Stimulated activated CD4-positive, alpha-beta T cell treated with anti-CD3 and anti-CD28 coated beads, Interleukin-12 subunit alpha, Interleukin-12 subunit beta, amount 100 ng/mL, for 24 hours (primary cell): ENCODE results near the gene SNCA.

Experiments used
- DNase-seq, 2 experiments: peaks; one replicate each; pipeline ENCODE4 v3.0.0-alpha.2; 2020; ENCODE audit warnings: low read depth in 2 of 2

SNCA gene

DNA sequence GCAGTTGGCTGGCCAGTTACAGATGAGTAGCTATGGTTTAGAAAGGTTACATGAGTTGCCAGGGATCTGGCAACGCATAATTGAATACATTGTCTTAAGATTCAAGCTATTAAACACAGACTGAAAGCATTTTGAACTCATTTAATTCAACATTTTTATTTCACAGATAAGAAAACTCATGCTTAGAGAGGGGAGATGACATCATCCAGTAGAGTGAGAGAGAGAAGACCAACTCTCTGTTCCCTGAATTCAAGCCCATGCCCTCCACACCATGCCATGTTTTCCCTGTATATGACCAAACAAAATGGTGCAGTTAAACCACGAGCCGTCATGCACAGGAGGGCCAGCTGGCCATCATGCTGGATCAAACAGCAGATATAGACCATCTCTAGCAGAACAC lies 22.6 kb downstream of the SNCA start:
- DNase-seq, result no peak

DNA sequence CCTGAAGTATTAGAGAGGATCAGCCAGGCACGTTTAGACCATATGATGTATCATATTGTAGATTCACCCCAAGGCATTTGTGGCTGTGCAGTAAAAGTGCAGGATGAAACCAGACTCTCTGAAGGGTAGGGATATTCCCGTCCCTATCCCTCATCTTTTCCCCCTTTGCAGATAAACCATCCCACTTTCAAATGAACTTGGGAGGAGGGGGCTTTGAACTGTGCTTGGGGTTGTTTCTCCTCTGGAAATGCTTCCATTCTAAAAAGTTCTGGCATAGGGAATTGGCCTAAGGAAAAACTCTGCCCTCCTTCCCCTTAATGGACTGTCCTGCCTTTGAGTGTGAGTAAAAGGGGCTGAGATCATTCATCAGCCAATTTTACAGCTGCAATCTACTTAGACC lies 23.8 kb downstream of the SNCA start:
- DNase-seq, result no peak

DNA sequence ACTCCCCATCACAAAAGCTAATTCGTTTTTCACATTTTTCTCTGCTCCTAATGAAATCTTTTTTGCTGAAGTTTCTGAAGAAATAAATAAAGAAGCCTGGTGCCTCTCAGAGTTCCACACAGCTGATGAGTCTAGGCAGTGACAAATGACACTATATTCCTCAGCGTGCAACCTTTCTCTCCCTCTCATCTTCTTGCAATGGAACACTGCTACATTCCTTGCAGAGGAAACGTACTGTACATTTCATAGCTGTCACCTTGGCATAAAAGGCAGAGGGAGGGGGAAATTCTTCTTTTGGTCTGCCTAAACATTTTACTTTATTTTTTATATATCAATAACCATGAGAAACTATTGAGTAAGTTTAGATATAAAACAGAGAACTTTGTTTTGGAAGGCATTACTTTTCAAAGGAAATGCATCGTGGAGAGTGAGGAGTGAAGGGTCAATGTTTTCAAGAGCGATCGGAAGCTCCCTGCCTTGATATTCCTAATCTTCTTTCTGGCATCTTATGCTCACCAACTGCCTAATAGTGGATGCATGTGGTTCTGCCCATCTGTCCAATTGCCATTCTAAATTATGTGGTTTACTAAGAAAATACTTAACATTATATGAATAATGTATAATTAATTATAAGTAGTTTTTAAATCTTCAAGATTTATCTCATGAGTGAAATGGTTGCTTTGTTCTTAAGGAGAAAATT lies 29.4 kb downstream of the SNCA start:
- no peak for DNase-seq

DNA sequence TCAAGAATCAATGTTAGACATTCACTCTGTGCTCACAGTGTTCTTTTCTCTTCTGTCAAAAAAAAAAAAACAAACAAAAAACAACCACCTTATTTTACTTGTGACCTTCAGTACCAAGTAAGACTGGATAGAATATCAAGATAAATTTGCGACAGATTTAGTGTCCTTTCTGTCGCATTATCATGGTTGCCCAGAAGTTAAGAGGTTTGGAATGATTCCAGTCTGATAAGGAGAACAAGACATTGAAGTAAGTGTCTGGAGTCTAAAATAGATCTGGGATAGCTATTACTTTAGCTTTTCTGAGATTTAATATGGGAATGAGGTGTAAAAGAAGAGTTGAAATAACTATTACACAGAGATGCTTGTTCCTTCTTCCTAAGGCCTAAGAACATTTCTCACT lies 31.7 kb downstream of the SNCA start:
- no peak for DNase-seq

DNA sequence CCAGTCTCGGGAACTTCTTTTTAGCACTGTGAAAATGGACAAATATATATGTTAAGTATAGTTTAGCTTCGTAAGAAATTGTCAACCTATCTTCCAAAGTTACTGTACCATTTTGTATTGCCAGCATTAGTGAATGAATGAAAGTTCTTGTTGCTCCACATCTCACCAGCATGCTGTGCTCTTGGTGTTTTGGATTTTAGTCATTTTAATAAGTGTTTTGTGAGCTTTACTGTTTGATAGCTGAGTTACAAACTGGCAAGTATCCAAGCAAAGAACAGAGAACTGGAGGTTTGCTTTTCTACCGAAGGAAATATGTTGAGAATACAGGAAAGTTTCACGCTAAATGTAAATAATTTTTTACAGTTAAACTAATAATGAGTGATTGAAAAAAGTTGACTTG lies 33.0 kb downstream of the SNCA start:
- DNase-seq, result no peak

DNA sequence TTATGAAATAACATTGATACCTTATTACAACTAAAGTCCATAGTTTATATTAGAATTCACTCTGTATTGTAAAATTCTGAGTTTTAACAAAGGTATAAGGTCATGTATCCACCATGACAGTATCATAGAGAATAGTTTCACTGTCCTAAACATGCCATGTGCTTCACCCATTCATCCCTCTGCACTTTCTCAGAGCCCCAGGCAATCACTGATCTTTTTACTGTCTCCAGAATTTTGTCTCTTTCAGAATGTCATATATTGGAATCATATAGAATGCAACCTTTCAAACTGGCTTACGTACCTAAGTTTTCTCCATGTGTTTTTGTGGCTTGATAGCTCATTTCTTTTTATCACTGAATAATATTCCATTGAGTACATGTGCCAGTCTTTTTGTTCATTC lies 33.9 kb downstream of the SNCA start:
- no peak for DNase-seq

DNA sequence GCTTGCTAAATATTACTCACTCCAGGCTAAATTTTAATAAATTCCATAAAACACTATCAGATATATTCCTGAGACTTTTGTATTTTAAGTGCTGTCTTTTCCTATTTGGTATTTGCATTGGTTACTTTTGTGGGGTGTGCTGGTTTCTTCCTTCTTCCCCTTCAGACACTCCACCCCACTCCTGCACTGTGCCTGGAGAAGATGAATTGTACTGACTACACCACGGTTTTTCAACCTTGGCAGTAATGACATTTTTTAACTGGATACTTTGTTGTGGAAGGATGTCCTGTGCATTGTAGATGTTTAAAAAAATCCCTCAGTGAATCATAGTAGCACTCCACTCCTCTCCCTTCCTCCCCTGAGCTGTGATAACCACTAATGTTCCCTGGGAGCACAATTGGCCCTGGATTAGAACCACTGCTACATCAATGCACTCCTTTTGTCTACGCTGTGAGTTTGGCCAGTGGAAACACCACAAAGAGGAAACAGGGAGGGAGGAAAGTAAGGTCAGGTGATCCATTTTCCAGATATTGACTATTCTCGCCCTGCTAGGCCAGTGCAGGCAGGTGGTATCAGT lies 36.3 kb downstream of the SNCA start:
- DNase-seq, result no peak

DNA sequence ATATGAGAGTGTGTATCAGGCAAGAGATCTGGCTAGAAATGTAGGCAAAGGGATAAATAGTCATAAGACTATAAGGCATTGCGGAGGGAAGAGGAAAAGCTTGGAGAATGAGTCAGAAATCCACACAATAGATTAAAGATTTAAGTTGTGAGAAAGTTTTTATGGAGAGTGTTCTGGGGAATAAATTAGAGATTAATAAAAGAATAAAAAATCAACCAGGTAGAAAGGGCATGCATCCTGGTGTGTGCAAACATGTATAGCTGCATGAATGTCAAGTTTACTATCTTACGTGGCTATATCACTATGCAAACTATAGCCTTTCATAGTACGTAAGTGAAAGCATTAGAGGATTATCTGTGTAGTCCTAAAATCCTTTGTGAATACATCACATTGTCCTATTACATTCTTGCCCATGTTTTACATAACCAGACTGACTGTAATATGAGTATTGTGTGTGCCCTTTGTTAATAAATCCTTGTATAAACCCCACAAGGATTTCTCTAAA lies 36.9 kb downstream of the SNCA start:
- no peak for DNase-seq

DNA sequence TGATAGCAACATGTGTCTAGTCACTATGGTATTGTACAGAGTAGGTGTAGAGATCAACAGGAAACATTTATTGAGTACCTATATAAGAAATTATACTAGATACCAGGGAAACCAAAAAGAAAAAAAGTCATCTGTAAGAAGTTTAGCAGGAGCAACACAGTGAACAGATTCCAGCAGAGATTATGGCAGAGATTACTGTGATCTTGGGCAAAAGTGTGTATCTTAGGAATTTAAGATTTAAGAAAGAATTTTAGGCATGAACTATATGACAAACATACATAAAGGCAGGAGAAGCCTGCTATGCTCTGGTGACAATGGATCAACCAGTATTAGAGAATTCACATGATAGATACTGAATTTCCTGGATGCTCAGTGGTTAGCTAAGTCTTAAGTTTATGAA lies 37.9 kb downstream of the SNCA start:
- DNase-seq, result no peak

DNA sequence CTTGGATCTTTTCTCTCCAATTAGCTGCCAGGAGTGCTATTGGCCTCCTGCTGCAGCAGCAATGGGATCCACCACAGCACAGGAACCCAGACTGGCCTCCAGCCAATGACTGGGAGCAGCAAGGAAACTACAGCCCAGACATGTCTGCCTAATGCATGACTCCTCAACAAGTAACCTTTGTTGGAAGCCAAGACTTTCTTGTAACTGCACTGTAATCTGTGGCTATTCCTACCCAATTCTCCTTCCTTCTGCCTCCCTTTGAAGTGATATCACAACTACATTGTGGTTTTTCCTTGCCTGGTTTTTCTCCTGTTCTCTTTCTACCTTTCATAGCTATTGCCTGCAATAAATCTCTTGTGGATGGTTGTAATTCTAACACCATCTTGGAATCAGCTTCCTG lies 39.8 kb downstream of the SNCA start:
- DNase-seq, result no peak

DNA sequence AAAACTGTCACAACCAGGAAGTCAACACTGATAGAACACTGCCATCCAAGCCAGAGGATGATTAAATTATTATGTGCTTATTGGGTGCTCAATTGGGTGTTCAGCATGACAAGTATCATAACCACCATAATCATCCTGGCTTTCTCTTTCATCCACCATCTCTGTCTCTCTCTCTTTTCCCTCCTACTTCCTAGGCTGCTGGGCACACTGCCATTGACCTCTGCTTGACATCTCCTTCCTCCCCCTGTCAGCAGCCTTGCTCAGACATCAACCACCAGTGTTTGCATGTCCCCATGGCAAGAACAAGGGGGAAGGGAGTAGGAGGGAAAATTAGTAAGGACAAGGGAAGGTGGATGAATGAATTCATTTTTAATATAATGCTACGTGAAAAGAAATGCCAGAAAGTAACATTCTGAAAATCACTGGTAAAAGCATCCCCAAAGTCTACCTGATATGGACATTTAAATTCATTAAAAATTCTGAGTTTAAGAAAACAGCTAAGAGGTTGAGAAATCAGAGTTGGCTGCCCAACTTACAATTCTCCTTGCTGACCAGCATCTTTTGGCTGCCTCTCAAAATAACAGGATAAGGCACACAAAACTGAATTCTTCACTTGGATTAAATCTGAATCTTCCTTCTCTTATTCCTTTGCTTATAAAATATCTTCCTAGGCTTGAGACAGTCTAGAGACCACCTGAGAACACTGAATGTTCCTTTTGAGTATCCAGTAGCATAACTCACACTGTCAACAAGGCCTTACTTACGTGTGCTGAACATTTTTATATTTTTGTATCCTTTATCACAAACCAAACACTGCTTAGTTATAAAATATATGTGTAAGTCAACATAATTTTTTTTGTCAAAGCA lies 48.5 kb downstream of the SNCA start:
- no peak for DNase-seq

DNA sequence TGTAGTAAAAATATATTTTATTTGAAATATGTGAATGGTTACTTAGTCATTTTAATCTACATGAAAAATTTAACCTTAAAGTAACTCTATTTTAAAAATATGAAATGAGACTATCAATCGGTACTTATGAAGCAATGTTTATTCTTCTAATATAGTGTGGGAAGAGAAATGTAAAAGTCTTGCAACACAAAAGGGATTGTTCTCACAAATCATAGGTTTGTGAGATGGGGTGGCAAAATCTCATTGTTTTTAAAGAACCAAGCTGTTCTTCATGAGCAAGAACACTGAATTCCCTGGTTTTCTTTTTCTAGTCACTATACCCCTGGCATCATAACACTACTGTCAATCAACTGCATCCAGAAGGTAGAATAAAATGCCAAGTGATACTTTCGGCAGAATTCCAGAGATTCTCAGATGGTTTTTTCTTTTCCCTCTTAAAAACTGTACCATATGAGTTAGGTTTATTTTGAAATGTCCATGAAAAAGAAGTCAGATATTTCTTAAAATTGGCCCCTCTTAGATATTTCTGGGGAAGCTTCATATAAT lies 52.2 kb downstream of the SNCA start:
- DNase-seq, result no peak

DNA sequence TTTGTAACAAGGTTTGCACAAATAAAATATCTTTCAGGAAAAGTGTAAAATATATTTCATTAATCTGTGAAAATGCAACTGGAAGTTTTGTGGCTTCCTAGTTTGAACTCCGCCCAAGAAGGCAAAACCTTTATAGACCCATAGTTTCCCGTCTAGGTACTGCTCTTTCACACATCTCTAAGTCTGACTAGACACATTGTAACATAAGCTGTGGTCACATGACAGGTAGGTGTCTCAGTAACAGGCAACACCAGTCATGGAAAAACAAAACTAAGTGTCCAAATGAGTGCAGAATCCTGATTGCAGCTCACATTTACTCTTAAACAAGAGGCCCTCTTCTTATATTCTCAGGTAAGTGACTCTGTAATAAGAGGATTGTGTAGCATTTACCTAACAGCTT lies 55.6 kb downstream of the SNCA start:
- no peak for DNase-seq

DNA sequence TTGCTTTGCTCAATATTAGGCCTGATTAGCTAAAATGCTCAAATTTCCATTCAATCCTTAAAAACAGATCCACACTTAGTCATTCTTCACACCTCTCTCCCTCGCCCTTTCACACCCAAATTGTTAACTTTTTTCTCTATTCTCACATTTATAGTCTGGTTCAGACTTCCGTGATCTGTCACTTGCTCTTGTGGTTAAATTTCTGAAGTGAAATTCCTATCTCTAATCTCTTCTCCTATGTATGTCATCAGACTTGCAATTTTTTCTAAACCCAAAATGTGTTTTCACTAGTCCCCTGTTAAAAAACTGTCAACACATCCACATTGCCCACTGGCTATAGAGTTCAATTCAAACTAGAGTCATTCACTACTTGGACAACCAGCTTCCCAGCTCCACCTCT lies 63.2 kb downstream of the SNCA start:
- DNase-seq, result no peak

DNA sequence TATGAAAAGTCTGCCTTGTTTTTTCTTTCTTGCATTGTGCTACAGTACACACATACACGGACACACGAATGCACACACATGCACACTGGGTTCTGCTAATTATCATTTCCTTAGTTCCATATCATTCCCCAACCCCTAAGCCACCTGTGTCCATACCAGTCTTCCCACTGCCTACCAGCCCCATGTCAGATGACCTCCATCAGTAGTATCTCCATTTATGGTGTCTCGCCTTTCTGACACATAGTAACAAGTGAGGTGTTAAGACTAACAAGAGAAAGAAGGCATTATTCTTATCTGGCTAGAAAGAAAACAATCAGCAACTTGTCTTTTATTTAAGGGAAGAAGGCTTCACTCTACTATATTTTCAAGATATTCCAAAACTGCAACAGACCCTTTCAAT lies 67.1 kb downstream of the SNCA start:
- no peak for DNase-seq

DNA sequence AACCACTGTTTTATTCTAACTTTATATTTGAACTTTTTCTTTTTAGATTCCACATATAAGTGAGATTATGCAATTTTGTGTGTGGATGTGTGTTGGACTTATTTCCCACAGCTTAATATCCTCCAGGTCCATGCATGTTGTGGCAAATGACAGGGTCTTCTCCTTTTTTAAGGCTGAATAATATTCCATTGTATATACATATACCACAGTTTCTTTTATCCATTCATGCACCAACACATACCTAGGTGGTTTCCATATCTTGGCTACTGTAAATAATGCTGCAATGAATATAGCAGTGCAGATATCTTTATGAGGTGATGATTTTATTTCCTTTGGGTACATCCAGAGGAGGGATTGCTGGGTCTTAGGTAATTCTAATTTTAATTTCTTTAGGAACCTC lies 69.0 kb downstream of the SNCA start:
- no peak for DNase-seq

DNA sequence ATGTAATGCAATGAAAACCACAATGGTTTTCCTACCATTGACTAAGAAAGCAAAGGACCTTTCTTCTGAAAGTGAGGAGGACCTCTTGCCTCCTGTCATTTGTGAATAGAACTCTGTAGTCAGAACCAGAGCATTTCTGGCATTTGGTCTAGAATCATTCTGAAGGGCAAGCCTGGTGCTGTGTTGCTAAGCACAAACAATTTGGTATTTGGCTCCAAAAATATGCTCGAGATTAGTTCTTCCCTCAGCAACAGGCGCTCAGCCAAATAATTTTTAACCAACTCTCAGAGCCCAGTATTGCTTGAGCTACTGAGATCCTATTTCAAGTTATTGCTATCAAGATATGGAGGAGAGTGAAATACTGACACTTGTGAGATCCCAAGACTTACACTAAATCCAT lies 71.0 kb downstream of the SNCA start:
- DNase-seq, result no peak

DNA sequence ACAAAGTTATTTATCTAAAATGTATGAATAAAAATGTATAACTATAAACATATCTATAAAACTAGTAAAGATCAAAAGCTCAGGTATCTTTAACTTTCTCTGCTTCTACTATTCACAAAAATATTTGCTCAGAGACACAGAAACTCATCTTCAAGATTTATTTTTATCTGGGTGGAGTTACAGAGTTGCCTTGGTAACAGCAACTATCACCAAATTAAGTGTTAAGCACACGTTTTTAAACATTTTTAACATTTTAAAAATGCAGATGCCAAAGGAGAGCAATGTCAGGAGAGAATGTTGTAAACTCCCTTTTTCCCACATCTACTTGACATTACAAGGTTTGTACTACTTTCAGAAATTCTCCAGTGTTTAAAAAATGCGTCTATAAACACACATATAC lies 71.4 kb downstream of the SNCA start:
- no peak for DNase-seq

DNA sequence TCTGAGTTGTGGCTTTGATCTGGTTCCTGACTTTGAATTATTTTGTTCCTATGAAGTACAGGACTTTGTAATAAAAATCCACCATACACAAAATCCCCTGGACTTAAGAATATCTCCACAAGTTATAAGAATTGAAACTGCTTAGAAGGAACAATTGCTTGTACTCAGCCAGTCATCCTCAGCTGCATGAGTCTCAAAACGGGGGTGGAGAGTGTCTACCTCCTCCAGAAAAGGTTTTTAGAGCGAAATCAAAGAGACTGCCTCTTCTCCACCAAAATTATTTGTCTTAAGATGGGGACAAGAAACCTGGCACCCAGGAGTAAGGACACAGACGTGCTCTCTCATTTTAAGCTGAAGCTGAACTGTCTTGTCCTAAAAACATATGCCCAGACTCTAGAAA lies 74.7 kb downstream of the SNCA start:
- no peak for DNase-seq

DNA sequence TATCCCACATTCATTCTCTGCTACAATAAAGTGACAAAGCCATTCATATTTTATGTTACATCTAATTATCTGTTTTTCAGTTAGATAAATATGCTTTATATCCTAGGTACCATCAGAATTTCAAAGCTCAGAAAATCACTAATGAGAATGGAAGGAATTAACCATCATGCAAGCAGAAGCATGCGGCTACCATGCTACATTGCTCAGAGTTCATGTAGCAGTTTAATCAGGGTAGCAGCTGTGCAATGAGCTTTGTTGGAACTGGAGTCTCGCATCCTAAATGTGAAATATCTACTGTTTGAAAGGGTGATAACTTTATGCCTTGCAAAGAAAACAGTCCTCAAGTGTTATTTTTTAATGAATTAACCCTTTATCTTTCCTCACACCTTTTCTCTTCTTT lies 77.5 kb downstream of the SNCA start:
- no peak for DNase-seq

DNA sequence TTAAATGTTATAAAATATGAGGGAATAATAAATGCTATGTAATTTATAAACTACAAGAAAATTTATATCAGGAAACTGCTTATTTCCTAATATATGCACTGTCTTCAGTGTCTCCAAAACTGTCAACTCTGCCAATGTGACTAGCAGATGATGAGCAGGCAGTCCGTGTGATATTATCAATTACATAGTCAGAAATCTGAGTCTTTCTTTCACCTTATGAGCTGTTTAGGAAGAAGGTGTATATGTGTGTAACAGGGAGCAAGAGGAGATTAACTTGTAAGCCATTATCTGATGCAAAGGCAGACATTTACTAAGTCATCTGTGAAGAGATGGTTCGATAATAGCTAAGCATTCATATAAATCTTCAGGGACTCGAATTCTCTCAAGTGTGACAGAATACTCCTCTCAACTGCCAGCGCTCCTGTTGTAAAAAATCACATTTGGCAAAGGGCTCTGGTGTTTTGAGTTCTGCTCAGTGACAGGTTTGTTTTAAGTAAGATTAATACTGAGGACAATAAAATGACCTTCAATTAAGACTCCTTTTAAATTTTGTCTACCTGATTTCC lies 79.7 kb downstream of the SNCA start:
- no peak for DNase-seq

DNA sequence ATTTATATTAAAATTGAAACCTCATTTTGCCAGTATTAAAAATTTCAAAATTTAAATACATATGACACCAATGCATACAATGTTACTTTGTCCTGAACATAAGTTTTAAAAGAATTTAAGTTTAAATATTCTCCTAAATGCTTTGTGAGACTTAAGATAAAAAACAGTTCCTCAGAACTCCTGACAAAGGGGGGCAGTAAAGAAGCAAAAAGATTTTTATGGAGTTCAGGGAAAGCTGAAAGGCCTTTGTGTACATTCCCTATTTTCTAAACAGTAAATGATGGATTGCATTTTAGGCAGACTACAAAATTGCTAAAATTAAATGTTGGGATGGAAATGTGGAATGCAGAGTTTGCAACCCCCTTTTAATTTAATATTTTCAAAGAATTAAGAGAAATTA lies 81.7 kb downstream of the SNCA start:
- DNase-seq, result no peak
